HG02759 (cell line): ENCODE measurements around the gene ARHGAP6.
"Not testable (repeated sequence)": the region's sequence is repeated elsewhere in the genome, so short reads cannot be mapped to it uniquely, and the experiment has no call there.

Experiments
- ATAC-seq: cut with Tn5 transposase; IDR thresholded peaks from one replicate; pipeline ENCODE4 v1.9.1; 2021; ENCODE audit warnings: mild to moderate bottlenecking, moderate library complexity; ENCODE audit not compliant: unreplicated experiment

ARHGAP6 gene

DNA sequence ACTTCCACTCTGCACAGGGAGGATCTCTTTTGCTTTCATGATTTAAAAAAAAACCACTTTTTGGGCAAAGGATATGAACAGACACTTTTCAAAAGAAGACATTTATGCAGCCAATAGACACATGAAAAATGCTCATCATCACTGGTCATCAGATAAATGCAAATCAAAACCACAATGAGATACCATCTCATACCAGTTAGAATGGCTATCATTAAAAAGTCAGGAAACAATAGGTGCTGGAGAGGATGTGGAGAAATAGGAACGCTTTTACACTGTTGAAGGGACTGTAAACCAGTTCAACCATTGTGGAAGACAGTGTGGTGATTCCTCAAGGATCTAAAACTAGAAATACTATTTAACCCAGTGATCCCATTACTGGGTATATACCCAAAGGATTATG, 87.4 kb downstream of the ARHGAP6 start:
- ATAC-seq = not testable (repeated sequence)

DNA sequence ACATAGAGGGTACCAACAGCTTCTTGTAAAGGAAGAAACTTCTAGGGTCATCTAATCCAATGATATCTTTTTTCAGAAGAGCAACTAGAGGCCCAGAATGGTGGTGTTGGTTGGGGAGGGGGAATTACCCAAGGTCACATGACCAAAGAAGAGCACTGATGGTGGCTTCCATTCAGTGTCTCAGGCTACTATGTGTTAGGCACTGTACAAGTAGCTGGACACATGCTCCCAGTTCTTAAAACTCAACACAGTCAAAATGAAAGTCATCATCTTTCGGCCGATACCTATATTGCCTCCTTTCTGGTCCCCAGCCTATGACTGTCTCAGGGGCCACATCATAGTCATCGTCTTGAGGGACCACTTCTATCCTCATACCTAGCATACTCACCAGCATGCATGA, 88.1 kb downstream of the ARHGAP6 start:
- ATAC-seq = no peak

DNA sequence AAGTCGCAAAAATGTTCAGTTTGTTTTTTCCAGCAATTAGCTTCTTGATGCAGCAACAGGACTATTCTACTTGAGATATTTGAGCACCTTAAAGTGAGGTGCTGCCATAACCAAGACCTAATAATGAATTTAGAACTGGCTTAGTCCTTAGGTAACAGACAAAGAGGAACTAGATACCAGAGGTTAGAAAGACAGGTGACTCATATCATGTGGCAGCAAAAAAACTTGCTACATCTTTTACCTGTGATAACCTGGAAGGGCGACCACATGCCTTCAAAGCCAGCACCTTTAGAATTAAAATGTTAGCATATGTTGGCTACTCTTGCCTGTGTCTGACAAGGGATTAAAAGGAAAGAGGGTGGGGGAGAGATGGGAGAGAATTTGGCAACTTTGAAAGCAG, 90.4 kb downstream of the ARHGAP6 start:
- no peak for ATAC-seq

DNA sequence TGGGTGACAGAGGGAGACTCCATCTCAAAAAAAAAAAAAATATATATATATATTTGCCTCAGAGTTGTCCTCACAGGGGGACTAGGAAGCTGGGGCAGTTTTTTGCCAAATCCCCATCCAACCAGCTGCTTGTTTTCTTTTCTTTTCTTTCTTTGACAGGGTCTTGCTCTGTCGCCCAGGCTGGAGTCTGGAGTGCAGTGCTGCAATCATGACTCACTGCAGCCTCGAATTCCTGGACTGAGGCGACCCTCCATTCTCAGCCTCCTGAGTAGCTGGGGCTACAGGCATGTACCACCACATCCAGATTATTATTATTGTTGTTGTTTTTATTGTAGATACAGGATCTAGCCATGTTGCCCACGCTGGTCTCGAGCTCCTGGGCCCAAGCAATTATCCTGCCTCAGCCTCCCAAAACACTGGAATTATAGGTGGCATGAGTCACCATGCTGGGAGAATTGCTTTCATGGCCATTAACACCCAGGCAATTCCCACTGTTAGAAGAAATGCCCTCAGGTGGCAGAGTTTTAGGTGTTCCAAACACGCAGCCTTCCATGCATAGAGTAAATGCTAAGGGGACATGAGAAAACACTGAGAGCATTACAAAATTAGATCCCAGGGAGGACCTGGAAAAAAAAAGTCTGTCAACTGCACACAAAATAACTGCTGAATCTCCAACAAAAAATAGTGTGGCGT, 98.0 kb downstream of the ARHGAP6 start:
- no peak for ATAC-seq

DNA sequence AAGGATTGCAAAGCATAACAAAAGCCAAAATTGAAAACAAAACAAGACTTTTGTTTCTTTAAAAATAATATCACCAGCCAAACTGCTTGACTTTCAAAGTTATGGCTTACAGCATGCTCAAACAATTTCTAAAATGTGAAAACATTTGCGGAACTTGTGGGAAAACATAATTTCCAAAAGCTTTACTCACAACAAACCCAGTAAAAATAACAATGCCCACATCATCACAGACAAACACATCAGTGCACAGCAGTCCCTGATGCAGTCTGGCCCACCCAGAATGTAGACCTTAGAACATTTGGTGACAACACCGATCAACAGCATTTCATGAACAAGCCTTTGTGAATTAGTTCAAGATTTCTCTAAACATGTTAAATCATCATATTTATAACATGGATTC, 98.9 kb downstream of the ARHGAP6 start:
- no peak for ATAC-seq

DNA sequence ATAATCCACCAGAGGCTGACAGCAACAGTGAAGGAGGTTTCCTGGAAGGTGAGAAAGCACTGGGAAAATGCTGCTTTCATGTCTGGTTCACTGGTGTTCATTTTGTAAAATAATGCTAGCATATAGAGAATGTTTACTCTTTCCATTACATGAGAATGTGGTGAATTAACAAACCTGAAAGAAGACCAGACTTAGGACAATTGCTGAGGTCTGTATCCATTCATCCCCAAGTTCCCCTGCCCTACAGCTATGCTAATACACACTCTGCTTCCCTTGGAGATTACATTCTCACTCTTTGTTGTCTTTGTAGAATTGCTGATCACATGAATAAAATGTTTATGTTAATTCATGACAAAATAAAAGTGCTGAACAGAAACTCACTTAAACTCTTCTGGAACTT, 99.5 kb downstream of the ARHGAP6 start:
- ATAC-seq = no peak

DNA sequence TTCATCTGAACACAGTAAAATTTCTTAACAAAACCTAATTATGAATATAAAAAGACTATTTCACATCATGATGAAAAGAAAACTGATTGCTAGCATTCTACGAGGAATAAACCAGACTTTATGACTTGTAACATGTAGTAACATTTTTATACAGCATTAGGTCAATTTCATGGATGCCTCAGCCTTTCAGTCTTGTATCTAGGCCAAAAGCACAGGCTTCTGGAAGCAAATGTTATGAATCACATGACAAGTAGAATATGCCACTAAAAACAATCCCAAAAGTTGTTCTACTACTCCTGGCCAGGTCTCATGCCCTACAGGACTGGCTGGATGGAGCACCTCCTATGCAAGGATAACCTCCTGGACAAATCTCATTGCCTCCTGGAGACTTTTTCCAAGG, 101.2 kb downstream of the ARHGAP6 start:
- no peak for ATAC-seq

DNA sequence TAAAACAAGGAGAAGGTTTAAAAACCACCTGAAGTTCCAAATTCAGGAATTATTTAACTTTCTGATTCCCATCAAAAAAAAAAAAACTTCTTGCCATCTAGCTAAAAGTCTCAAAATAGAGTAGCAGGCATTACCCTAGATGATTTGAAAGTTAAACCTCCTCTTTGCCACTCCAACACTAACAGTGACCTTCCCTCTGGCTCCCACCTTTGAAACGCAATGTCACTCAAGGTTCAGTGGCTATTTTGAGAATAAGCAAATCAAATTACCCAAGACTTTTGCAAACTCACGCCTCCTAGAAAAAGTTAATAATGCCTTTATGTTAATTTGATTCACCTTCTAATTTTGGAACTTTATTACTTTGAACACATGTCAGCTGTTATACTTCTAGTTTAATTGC, 103.2 kb downstream of the ARHGAP6 start:
- ATAC-seq = no peak

DNA sequence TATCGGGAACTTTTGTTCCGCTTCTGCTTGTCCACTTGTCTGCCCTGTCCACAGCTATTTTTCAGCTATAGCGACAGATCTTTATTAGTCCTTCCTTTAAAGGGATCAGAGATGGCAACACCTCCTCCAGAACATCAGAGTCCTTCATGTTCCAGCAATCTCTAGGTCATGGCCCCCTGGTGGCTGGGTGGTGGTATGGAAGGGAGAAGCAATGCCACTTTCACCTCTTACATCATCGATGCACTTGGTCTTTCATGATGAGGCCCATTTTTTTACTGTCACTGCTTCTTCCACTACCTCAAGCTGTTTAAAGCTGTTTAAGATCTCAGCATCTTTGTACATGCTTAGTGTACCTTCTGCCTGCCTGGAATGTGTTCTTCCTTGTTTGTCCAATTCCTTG, 106.7 kb downstream of the ARHGAP6 start:
- ATAC-seq = no peak

DNA sequence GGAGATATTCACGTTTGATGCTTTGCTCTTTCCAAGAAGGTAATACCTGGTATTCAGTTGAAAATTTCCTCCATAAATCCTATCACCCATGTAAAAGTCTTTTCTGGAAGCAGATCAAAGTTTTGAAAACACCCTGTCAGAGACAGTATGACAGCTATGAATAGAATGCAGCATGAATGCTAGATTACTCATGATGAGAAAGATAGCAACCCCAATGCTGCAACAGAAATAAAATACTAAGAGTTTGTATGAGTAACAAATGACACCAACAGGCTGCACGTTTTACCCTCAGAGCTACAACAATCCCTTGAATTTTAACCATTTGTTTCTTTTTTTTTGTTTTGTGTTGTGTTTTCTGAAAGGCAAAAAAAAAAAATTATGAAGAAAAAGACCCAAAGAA, 108.6 kb downstream of the ARHGAP6 start:
- ATAC-seq = no peak

DNA sequence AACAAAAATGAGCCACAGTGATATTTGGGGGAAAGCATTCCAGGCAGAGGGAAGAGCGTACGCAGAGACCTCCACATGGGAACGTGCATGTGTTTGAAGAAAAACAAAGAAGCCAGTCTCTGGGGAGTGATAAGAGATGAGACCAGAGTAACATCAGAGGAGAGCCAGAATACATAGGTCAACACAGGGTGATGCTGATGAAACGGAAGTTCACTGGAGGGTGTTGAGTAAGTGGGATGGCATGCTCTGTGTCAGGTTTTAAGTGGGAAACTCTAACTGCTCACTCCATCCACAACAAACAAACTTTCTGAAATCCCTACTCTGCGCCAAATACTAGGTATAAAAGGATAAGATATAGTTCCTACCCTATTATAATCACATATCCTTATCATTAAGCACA, 110.0 kb downstream of the ARHGAP6 start:
- no peak for ATAC-seq

DNA sequence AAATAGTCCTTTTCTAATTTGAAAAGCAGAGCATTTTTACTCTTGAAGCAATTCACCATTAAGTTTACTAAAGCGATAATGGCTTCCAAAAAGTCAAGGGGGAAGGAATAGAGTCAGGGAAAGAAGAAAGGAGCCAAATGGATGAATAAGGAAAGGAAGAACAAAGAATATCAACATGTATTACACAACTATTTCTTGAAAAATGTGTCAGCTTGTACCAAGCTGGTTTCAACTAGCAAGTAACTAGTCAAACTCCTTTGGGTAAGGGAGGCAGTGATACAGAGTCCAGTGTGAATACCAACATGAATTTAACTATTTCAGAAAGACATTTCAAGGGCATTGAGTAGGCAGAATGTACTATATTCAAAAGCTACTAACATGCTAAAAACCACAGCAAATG, 112.1 kb downstream of the ARHGAP6 start:
- ATAC-seq = no peak

DNA sequence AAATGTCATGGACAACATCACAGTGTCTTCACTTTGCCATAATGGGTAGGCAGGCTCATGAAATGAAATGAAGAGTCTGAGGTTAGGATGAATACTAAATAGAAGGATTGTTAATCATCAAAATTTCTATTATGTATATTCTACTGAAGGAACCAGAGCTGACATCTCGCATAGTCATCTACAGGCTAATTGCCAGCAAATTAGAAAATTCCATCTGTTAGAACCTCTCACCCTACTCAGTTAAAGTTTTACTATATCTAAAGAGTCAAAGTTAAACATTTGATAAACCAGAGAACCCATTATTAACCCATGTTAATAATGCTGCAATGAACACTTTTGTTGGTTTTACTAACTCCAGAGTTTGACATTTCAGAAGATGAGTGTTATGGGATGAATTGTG, 114.6 kb downstream of the ARHGAP6 start:
- no peak for ATAC-seq

DNA sequence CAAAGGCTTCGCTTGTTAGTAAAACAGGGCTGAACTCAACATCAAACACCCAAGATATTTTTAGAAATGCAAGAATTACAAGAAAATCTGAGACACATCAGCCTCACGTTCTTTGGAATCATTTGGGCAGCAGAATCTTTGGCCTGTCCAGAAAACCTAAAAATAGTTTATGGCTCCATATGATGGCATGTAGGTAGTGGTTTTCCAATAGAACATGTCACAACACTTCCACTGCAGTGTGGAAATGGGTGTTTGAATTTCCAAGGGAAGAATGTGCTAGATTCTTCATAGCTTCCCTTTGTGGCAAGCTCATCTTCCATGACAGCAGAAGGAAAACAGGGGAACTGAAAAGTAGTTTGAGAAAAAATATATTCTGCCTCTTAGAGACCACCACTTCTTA, 118.8 kb downstream of the ARHGAP6 start:
- ATAC-seq = no peak

DNA sequence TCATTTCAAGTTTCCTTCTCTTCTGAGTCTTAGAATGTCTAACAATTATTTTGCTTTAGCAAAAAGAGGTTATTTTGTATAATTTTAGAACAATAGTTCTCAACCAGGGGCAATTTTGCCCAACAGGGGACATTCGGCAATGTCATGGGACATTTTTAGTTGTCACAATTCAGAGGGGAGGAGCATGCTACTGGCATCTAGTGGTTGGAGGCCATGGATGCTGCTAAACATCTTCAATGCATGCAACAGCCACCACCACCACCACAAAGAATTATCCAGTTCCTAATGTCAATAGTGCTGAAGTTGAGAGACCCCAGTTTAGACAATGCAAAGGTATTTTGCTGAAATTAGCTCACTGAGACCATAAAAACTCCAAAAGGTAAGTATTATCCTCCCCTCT, 122.5 kb downstream of the ARHGAP6 start:
- no peak for ATAC-seq

DNA sequence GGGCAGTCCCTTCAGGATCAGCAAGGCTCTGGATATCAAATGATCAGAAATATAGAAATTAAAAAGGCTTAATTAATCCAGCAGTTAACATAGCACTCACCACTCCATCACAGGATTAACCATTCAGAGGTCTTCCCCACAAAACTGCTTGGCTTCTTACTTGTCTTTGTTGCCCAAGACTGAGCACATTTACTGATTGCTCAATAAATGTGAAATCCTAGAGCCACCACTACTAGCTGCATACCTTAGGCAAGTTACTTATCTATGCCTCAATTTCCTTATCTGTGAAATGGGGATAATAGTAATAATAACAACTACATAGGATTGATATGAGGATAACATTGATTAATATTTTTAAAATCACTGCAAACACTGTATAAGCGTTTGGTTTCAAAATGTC, 124.2 kb downstream of the ARHGAP6 start:
- no peak for ATAC-seq

DNA sequence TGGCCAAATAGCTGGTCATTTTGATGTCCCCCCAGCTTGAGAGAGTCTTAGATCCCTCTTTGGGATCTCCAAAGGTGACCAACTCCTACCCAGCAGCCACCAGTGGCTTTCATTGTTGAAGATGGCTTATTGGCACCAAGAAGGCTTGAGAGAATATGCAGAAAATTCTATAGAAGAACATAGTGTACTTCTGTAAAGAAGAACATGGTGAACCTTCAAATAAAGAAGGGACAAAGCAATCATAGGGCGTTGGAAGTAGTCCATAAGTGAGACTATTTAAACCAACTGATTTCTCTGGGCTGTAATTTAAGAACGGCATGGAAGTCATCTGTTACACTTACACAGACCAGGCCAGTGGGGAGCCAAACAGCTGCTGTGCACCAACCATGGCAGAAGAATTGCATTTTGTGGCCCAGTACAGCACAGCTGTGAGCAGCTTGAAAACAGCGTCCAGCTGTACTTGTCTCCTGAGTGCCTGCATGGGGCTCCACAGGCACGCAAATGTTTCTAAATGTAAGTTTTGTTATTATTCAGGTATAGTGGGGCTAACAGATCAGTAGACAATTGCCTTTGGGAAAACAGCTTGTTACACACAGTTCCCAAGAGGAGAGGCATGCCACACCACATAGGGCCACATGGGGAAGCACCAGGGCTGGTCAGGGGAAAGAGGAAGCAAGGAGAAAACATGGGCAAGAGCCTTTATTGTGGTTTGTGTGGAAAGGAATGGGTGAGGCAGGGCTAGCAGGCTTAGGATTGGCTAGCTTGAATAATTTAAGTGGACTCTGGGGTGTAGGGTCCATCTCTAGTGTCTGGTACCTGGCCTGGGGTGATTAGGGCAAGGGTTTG, 125.0 kb downstream of the ARHGAP6 start:
- peak; percentile 76 for ATAC-seq

DNA sequence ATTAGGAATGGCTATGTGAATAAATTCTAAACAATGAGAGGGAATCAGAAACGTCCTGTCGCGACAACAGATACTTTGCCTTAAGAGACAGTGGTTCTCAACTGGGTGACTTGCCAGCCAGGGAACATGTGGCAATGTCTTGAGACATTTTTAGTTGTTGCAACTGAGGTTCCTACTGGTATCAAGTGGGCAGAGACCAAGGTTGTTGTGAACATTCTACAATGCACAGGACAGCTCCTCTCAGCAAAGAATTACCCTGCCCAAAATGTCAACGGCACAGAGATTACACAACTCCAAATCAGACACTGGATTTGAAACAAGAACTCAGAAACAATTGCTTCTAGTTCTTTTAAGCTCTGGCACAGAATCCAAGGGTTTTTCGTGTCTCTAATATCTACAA, 128.6 kb downstream of the ARHGAP6 start:
- ATAC-seq = no peak

DNA sequence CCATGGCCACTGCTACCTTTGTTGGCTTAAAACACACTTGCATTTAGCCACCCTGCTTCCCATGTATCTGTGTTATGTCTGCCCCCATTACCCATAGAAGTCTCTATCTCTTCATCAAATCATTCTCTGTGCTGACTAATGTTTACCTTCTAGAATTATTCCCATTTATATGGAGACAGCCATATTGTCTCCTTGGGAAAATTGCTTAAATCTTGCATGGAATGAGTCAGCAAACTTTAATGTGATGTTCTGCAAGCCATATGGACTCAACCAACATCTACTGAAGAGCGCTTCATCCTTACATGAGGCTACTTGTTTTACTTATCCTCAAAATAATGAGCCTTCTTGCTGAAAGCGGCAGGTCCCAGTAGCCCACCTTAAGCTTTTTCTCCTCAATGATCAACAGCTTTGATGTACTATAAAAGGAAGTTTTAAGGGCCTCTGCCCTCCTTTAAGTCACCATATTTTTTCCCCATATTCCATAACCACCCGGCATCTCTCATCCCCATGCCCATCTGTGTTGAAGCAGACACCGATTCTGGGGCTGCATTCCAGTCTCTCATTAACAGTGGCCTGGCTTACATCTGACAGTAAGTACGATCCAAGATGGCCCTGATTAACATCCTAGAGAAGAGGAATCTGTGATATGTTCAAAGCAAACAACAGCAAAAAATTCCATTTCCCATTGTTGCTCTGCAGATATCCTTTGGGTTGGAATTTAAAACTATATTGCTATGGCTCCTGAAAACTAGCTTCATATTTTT, 130.4 kb downstream of the ARHGAP6 start:
- ATAC-seq = no peak

DNA sequence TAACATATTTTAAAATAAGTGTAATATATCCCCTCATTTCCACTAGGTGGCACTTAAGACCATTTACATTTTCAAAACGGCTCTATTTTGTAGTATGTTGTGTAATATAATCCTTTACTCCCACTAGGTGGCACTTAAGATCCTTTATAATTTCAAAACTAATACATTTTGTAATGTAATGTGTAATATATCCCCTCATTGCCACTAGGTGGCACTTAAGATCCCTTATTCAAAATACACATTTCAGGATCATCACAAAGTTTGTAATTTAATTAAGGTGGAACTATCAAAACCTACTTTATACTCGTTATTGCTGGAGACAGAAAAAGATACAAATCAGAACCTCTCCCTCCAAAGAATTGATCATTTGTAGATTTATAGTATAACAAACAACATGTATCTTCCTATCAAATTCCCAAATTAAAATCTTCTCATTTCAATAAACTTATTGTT, 132.5 kb downstream of the ARHGAP6 start:
- ATAC-seq = peak; percentile 73

DNA sequence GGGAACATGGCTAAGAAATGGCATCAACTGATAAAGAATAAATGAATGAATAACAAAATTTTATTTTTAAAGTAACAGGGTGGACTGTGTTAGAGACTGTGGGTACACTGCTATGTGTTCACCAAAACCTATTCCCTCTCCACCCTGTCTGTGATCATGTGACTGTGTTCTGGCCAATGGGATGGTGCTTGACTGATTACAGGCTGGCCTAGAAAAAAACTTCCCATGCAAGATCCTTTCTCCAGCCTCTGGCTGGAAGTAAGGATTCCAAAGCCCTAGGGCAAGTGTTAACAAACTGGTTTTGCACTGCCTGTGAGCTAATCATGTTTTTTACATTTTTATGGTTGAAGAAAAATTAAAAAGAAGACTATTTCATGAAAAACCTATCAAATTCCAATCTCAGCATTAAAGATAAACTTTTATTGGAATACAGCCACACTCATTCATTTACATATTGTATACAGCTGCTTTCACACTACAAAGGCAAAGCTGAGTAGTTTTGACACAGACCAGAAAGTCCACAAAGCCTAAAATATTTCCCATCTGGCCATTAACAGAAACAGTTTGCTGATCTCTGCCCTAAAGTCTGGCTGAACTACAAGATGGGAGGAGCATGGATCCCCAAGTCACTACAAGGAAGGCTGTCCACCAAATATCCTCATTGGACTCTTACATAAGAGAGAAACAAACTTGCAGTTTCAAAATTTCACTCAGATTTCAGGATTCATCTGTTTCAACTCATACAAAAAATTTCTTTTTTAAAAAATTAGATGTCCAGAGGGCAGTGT, 133.2 kb downstream of the ARHGAP6 start:
- no peak for ATAC-seq
